ENCODE data around the gene COCH. TPM values are rescaled to one million over a fixed set of nuclear protein-coding genes. Genes with fewer than 3 reads are reported as not detected.

Gene COCH
- total and polyA plus RNA-seq, 2 experiments from 2014 or later, result 1.1 to 1.5 TPM

DNA sequence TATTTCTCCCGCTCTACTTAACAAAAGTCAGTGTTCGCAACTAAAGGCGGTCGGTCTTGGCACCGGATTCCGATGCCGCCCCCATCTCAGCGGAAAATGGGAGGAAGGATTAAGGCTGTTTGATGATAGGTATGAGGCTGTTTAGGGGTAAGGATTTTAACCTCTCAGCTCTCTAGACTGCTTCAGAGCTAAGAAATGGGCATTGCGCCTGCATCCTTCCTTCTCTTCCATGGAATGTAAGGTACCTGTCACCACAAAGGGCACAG is 1.4 kb downstream of the COCH start:
- Histone ChIP-seq H3K27ac (no peak overlapping the region), H3K27me3 (peaks cover 56% of the 10 kb centered on the region), H3K9me3 (ENCODE audit: low read depth) (no peaks in the 10 kb centered on the region), H3K4me3 (no peak overlapping the region), H3K36me3 (no peaks in the 10 kb centered on the region), H3K4me1 (ENCODE audit: low read depth) (no peaks in the 10 kb centered on the region)
- no peak for DNase-seq (ENCODE audit: low read depth in 1 of 2, low spot score in 1 of 2)
- TF ChIP-seq, protein P1, sequence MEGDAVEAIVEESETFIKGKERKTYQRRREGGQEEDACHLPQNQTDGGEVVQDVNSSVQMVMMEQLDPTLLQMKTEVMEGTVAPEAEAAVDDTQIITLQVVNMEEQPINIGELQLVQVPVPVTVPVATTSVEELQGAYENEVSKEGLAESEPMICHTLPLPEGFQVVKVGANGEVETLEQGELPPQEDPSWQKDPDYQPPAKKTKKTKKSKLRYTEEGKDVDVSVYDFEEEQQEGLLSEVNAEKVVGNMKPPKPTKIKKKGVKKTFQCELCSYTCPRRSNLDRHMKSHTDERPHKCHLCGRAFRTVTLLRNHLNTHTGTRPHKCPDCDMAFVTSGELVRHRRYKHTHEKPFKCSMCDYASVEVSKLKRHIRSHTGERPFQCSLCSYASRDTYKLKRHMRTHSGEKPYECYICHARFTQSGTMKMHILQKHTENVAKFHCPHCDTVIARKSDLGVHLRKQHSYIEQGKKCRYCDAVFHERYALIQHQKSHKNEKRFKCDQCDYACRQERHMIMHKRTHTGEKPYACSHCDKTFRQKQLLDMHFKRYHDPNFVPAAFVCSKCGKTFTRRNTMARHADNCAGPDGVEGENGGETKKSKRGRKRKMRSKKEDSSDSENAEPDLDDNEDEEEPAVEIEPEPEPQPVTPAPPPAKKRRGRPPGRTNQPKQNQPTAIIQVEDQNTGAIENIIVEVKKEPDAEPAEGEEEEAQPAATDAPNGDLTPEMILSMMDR (IDR thresholded peaks at IDR 0.05; ENCODE audit: low read depth, low read length), result no peak

DNA sequence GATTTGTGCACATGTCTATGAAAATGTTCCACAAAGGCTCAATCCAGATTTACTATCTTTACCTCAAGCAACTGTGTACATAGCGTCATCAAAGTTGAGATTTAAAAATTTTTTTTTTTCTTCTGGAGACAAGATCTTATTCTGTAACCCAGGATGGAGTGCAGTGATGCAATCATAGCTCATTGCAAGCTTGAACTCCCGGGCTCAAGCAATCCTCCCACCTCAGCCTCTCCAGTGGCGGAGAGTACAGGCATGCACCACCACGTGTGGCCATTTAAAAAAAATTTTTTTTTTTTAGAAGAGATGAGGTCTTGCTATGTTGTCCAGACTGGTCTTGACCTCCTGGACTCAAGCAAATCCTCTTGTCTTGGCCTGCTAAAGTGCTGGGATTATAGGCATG is 2.3 kb downstream of the COCH start:
- H3K36me3 ChIP-seq, result no peaks in the 10 kb centered on the region
- TF ChIP-seq, protein P1 (IDR thresholded peaks at IDR 0.05; ENCODE audit: low read depth, low read length), result no peak
- H3K4me1 ChIP-seq (ENCODE audit: low read depth), result no peaks in the 10 kb centered on the region
- no peak overlapping the region for H3K27ac ChIP-seq
- H3K9me3 ChIP-seq (ENCODE audit: low read depth), result no peaks in the 10 kb centered on the region
- H3K4me3 ChIP-seq, result no peak overlapping the region
- DNase-seq (ENCODE audit: low read depth in 1 of 2, low spot score in 1 of 2), result no peak
- peaks cover 56% of the 10 kb centered on the region for H3K27me3 ChIP-seq

DNA sequence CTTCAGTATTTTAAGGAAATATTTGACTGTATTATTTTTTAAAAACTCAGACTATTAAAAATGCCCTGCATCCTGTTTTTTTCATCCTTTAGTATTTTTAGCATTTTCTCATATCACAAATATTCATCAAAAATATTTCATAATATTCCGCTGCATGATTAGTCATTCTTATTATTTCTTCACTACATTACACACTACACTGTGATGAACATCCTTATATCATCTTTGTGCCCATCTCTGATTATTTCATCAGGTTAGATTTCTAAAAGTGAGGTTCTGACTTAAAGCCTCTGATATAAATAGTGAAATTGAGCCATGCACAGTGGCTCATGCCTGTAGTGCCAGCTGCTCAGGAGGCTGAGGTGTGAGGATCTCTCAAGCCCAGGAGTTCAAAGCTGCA is 8.1 kb downstream of the COCH start:
- H3K36me3 ChIP-seq, result no peaks in the 10 kb centered on the region
- DNase-seq (ENCODE audit: low read depth in 1 of 2, low spot score in 1 of 2), result no peak
- H3K4me3 ChIP-seq, result no peak overlapping the region
- no peak overlapping the region for H3K27ac ChIP-seq
- no peaks in the 10 kb centered on the region for H3K9me3 ChIP-seq (ENCODE audit: low read depth)
- H3K4me1 ChIP-seq (ENCODE audit: low read depth), result peaks cover 5% of the 10 kb centered on the region
- peaks cover 3% of the 10 kb centered on the region for H3K27me3 ChIP-seq
- TF ChIP-seq, protein P1 (IDR thresholded peaks at IDR 0.05; ENCODE audit: low read depth, low read length), result no peak

DNA sequence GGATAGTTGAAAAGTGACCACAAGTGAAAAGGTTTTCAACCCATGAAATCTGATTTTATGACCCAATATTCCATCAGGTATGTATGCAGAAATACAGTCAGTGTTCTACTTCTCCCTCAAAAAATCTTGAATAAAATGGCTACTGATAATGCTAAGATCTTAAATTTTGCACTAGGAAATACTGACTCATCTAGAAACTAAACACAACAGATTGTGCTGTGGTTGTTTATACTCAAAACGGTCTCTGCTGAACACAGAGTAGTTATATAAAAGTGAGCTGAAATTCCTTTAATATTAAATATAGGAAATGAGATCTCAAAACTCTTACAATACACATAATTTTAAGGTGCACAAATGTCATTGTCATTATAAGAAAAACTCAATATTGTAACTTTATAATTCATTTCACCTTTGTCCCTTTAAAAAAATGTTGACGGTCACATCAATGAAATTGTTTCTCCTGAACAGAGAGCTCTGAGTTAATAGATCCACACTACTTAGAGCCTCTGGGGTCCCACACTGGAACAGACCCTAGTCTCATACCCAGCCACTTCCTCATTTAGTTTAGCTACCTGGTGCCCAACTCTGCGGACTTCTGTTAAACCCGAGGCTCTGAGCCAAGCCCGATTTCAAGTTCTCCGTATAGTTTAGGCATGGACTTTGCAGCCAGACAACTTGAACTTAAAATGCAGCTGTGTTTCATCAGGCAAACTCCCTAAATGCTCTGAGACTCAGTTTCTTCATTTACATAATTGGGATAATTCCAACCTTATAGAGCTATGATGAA is 9.3 kb downstream of the COCH start:
- H3K27me3 ChIP-seq, result no peaks in the 10 kb centered on the region
- no peak for DNase-seq (ENCODE audit: low read depth in 1 of 2, low spot score in 1 of 2)
- H3K27ac ChIP-seq, result no peak overlapping the region
- H3K9me3 ChIP-seq (ENCODE audit: low read depth), result no peaks in the 10 kb centered on the region
- peaks cover 5% of the 10 kb centered on the region for H3K4me1 ChIP-seq (ENCODE audit: low read depth)
- no peak overlapping the region for H3K4me3 ChIP-seq
- TF ChIP-seq, protein P1 (IDR thresholded peaks at IDR 0.05; ENCODE audit: low read depth, low read length), result no peak
- H3K36me3 ChIP-seq, result no peaks in the 10 kb centered on the region

DNA sequence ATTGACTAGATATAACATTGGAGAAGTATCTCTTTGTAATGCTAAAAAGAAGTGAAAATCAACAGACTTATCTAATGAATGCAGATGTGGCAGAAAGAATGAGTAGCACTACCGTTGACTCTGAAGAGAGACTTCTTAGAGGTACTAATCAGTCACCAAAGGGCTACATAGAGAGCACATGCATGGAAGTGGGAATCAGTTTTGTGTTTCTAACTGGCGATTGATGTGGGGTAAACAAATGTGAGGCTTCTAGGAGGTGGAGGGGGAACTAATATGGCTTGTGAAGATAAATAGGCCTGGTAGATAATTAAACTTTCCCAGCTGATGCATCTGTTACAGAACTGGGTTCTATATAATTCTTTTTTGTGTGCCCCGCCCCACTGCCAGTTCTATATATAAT is 10.5 kb downstream of the COCH start:
- DNase-seq (ENCODE audit: low read depth in 1 of 2, low spot score in 1 of 2), result no peak
- H3K27ac ChIP-seq, result no peak overlapping the region
- H3K27me3 ChIP-seq, result no peaks in the 10 kb centered on the region
- H3K36me3 ChIP-seq, result no peaks in the 10 kb centered on the region
- TF ChIP-seq, protein P1 (IDR thresholded peaks at IDR 0.05; ENCODE audit: low read depth, low read length), result no peak
- H3K4me3 ChIP-seq, result no peak overlapping the region
- peaks cover 5% of the 10 kb centered on the region for H3K4me1 ChIP-seq (ENCODE audit: low read depth)
- no peaks in the 10 kb centered on the region for H3K9me3 ChIP-seq (ENCODE audit: low read depth)

All from cardiac muscle cell (in vitro differentiated cells and primary cell).